Activated B cell treated with CpG ODN at 0.5 μM for 24 hours (primary cell): ENCODE data around the gene TAOK3. TPM values are rescaled to one million over a fixed set of nuclear protein-coding genes. Genes with fewer than 3 reads are reported as not detected.

ENCODE experiments used
- ATAC-seq: fragments of 200-7000 bp; cut with Tn5 transposase; one replicate; pipeline ENCODE4 v1.10.0; 2021; ENCODE audit warnings: low read depth, mild to moderate bottlenecking, moderate library complexity
- CTCF ChIA-PET: fragments of 350-600 bp; sonication (Branson Sonifier 250); formaldehyde crosslinking; loops from one replicate; lab custom pipeline; 2021; ENCODE audit warnings: antibody characterized with exemption; lab: Charles Lee
- POLR2A ChIA-PET: fragments of 350-600 bp; sonication (Branson Sonifier 250); formaldehyde crosslinking; loops from one replicate; lab custom pipeline; 2021; ENCODE audit warnings: antibody characterized with exemption; lab: Charles Lee
- DNase-seq: peaks from one replicate; pipeline ENCODE4 v3.0.0; 2022
- H3K27ac Mint-ChIP-seq: one replicate; pipeline ENCODE4 v1.8.0; 2020; ENCODE audit warnings: mixed read lengths
- H3K27me3 Mint-ChIP-seq: one replicate; pipeline ENCODE4 v1.8.0; 2021; ENCODE audit warnings: mixed read lengths
- H3K36me3 Mint-ChIP-seq: one replicate; pipeline ENCODE4 v1.8.0; 2021; ENCODE audit warnings: low read depth, mixed read lengths
- H3K4me1 Mint-ChIP-seq: one replicate; pipeline ENCODE4 v1.8.0; 2021; ENCODE audit warnings: mixed read lengths
- H3K4me3 Mint-ChIP-seq: one replicate; pipeline ENCODE4 v1.8.0; 2020; ENCODE audit warnings: mild to moderate bottlenecking, mixed read lengths
- H3K9me3 Mint-ChIP-seq: one replicate; pipeline ENCODE4 v1.8.0; 2020; ENCODE audit warnings: mixed read lengths
- intact Hi-C: fragments of 100-400 bp; cut with micrococcal nuclease; formaldehyde crosslinking; loops from one replicate; pipeline ENCODE4 v1.15.1; 2024
- total RNA-seq: library from RNA; stranded (reverse); gene quantifications from 2 replicates; pipeline ENCODE4 v1.2.3, GENCODE V29; 2022
- TF ChIP-seq, protein P1 (sequence below): fragments of 200-600 bp; IDR thresholded peaks from one replicate; pipeline ENCODE4 v1.8.0; 2022; ENCODE audit warnings: antibody characterized with exemption, mild to moderate bottlenecking

Gene TAOK3
- total RNA-seq, 1 donor from 2014 or later: 86.9 TPM

GRCh38 chr12:118368821-118369220 lies 3.9 kb downstream of the TAOK3 start:
- ATAC-seq: no peak
- no peaks in the 10 kb centered on the region for H3K27me3 Mint-ChIP-seq
- ChIA-PET CTCF (interaction anchor here (1.7 kb wide), 1 partner anchor 11 kb away, joined by 6 read pairs; no protein-coding TSS in a partner anchor), POLR2A (interaction anchor here (0.6 to 0.7 kb wide), 4 partner anchors 11 to 189 kb away, joined by 3 to 10 read pairs (median 5); no protein-coding TSS in a partner anchor)
- H3K9me3 Mint-ChIP-seq: no peaks in the 10 kb centered on the region
- intact Hi-C loops: no loop called here
- H3K4me1 Mint-ChIP-seq: peaks cover 28% of the 10 kb centered on the region
- TF ChIP-seq, protein P1, sequence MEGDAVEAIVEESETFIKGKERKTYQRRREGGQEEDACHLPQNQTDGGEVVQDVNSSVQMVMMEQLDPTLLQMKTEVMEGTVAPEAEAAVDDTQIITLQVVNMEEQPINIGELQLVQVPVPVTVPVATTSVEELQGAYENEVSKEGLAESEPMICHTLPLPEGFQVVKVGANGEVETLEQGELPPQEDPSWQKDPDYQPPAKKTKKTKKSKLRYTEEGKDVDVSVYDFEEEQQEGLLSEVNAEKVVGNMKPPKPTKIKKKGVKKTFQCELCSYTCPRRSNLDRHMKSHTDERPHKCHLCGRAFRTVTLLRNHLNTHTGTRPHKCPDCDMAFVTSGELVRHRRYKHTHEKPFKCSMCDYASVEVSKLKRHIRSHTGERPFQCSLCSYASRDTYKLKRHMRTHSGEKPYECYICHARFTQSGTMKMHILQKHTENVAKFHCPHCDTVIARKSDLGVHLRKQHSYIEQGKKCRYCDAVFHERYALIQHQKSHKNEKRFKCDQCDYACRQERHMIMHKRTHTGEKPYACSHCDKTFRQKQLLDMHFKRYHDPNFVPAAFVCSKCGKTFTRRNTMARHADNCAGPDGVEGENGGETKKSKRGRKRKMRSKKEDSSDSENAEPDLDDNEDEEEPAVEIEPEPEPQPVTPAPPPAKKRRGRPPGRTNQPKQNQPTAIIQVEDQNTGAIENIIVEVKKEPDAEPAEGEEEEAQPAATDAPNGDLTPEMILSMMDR: no peak
- DNase-seq: no peak
- H3K27ac Mint-ChIP-seq: no peak overlapping the region
- peaks cover 5% of the 10 kb centered on the region for H3K36me3 Mint-ChIP-seq
- no peak overlapping the region for H3K4me3 Mint-ChIP-seq

GRCh38 chr12:118361889-118362288 lies 10.8 kb downstream of the TAOK3 start:
- no peak overlapping the region for H3K4me3 Mint-ChIP-seq
- ATAC-seq (no peak), DNase-seq (no peak)
- TF ChIP-seq, protein P1: no peak
- peaks cover 31% of the 10 kb centered on the region for H3K4me1 Mint-ChIP-seq
- ChIA-PET POLR2A (interaction anchor here (0.6 kb wide), 1 partner anchor 18 kb away, joined by 5 read pairs; no protein-coding TSS in a partner anchor), CTCF (no interaction called here)
- intact Hi-C loops: no loop called here
- no peaks in the 10 kb centered on the region for H3K9me3 Mint-ChIP-seq
- H3K27ac Mint-ChIP-seq: no peak overlapping the region
- H3K27me3 Mint-ChIP-seq: no peaks in the 10 kb centered on the region
- H3K36me3 Mint-ChIP-seq: peaks cover 2% of the 10 kb centered on the region

GRCh38 chr12:118361092-118361404 lies 11.7 kb downstream of the TAOK3 start:
- Mint-ChIP-seq H3K4me3 (no peak overlapping the region), H3K27me3 (no peaks in the 10 kb centered on the region), H3K9me3 (no peaks in the 10 kb centered on the region), H3K36me3 (peaks cover 2% of the 10 kb centered on the region), H3K4me1 (peaks cover 40% of the 10 kb centered on the region), H3K27ac (no peak overlapping the region)
- intact Hi-C loops: no loop called here
- ChIA-PET POLR2A (no interaction called here), CTCF (no interaction called here)
- TF ChIP-seq, protein P1: no peak
- no peak for ATAC-seq
- DNase-seq: no peak

GRCh38 chr12:118359541-118359915 lies 13.2 kb downstream of the TAOK3 start:
- peaks cover 55% of the 10 kb centered on the region for H3K4me1 Mint-ChIP-seq
- TF ChIP-seq, protein P1: no peak
- no peaks in the 10 kb centered on the region for H3K27me3 Mint-ChIP-seq
- ChIA-PET CTCF (interaction anchor here (1.0 to 3.7 kb wide), 6 partner anchors 10 to 123 kb away, joined by 3 to 37 read pairs (median 4); partner anchors contain the start of gene SUDS3), POLR2A (interaction anchor here (0.9 to 5.6 kb wide), 7 partner anchors 13 to 343 kb away, joined by 3 to 65 read pairs (median 7); partner anchors contain the start of genes PEBP1, RFC5, SUDS3 and TAOK3)
- H3K36me3 Mint-ChIP-seq: peaks cover 11% of the 10 kb centered on the region
- DNase-seq (no peak), ATAC-seq (peak; percentile 65)
- H3K9me3 Mint-ChIP-seq: peaks cover 4% of the 10 kb centered on the region
- peak overlapping the region; percentile 89 for H3K4me3 Mint-ChIP-seq
- intact Hi-C loops: loop anchor here (1.0 to 5.0 kb wide), 4 partner anchors 14 to 177 kb away; no protein-coding TSS in a partner anchor
- peak overlapping the region; percentile 90 for H3K27ac Mint-ChIP-seq

DNA sequence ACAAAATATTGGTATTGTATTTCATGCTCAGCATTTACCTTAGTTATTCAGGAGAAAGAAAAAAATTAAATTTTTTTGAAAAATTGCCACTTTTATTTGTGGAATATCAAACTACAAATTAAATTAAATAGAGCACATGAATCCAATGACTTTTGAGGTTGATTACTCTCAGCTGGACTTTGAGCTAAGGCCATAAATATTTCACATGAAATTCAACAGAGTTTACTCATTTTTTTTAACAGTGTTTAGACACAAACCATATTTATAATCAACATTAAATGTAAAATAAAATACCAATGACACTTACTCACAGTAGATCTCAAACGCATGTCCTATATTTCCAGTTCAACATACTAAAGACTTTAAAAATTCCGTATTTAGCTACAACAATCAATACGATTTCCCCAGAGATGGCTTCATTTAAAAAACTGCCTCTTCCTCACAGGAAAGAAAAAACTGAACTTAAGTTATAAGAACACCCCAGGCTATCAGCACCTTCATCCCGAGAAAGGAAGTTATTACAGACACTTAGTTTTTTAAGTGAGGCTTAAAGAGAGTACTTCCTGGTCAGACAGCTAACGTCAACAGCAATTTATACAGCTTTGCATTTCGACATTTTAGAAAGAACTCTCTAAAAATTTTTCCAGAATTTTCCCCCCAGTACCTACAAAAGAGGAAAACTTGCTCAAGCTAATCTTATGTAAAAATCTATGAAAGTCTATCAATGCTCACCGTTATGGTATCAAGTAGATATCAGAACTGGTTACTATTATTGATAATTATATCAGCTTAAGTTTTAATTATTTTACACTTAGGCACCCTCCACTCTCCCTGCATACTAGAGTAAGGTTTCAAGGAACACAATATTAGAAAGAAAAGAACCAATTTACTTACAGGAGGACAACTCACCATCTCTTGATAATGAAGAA lies 13.8 kb downstream of the TAOK3 start:
- intact Hi-C loops: loop anchor here (1.0 to 5.0 kb wide), 4 partner anchors 14 to 177 kb away; no protein-coding TSS in a partner anchor
- POLR2A ChIA-PET: interaction anchor here (0.9 to 5.6 kb wide), 9 partner anchors 12 to 342 kb away, joined by 3 to 65 read pairs (median 5); partner anchors contain the start of genes PEBP1, RFC5, SUDS3 and TAOK3
- CTCF ChIA-PET: interaction anchor here (1.0 to 3.7 kb wide), 8 partner anchors 9 to 178 kb away, joined by 3 to 37 read pairs (median 4); partner anchors contain the start of gene SUDS3

More for the DNA sequence above, 13.8 kb downstream of the TAOK3 start:
- TF ChIP-seq, protein P1: no peak
- peak overlapping the region; percentile 90 for H3K27ac Mint-ChIP-seq
- DNase-seq (no peak), ATAC-seq (peak; percentile 53)
- H3K4me1 Mint-ChIP-seq: peaks cover 55% of the 10 kb centered on the region
- H3K9me3 Mint-ChIP-seq: peaks cover 4% of the 10 kb centered on the region
- no peaks in the 10 kb centered on the region for H3K27me3 Mint-ChIP-seq
- peaks cover 14% of the 10 kb centered on the region for H3K36me3 Mint-ChIP-seq
- peak overlapping the region; percentile 89 for H3K4me3 Mint-ChIP-seq
